PFSK-1 (cell line): Measurements from ENCODE around the gene HUS1B.

Source experiments
- FOXP2 ChIP-seq: optimal IDR thresholded peaks from 2 replicates; pipeline ENCODE3; 2011; ENCODE audit warnings: borderline replicate concordance, control low read depth, inconsistent platforms; ENCODE audit not compliant: insufficient read depth; ENCODE audit errors: extremely low read length, extremely low read depth
- POLR2AphosphoS5 ChIP-seq: IDR thresholded peaks from 2 replicates; pipeline ENCODE4 v1.6.1; 2012; ENCODE audit warnings: low read depth, mild to moderate bottlenecking, control low read depth, low read length, moderate library complexity
- REST ChIP-seq, 2 experiments: IDR thresholded peaks; 2 replicates each; pipeline versions ENCODE4 v1.6.1 to v1.8.0; 2011 to 2012; ENCODE audit warnings: low read depth in 2 of 2, low read length in 2 of 2, control low read depth in 1 of 2, inconsistent platforms in 1 of 2, mild to moderate bottlenecking in 1 of 2, moderate library complexity in 1 of 2; ENCODE audit not compliant: insufficient read depth in 1 of 2
- SIN3A ChIP-seq: IDR thresholded peaks from 2 replicates; pipeline ENCODE4 v1.6.1; 2012; ENCODE audit warnings: mild to moderate bottlenecking, low read length, moderate library complexity, borderline replicate concordance; ENCODE audit not compliant: insufficient read depth
- TAF1 ChIP-seq: IDR thresholded peaks from 2 replicates; pipeline ENCODE4 v1.6.1; 2012; ENCODE audit warnings: low read length, control low read depth, borderline replicate concordance; ENCODE audit not compliant: insufficient read depth

- no peak for TF ChIP-seq POLR2AphosphoS5
- TF ChIP-seq REST (IDR thresholded peaks at IDR 0.05; ENCODE audit: insufficient read depth in 1 of 2, low read depth in 2 of 2, low read length in 2 of 2): no peak
- TF ChIP-seq SIN3A: no peak
- TF ChIP-seq FOXP2: no peak
- no peak for TF ChIP-seq TAF1
Observed at GRCh38 chr6:692356-692851, 35.5 kb upstream of the HUS1B start.
